Iris pigment epithelial cell (primary cell): ENCODE measurements around the gene SMAD3.

ENCODE experiments used
- DNase-seq: peaks from one replicate; pipeline ENCODE4 v3.0.0-alpha.2; 2011; ENCODE audit warnings: low read depth

Gene SMAD3

DNA sequence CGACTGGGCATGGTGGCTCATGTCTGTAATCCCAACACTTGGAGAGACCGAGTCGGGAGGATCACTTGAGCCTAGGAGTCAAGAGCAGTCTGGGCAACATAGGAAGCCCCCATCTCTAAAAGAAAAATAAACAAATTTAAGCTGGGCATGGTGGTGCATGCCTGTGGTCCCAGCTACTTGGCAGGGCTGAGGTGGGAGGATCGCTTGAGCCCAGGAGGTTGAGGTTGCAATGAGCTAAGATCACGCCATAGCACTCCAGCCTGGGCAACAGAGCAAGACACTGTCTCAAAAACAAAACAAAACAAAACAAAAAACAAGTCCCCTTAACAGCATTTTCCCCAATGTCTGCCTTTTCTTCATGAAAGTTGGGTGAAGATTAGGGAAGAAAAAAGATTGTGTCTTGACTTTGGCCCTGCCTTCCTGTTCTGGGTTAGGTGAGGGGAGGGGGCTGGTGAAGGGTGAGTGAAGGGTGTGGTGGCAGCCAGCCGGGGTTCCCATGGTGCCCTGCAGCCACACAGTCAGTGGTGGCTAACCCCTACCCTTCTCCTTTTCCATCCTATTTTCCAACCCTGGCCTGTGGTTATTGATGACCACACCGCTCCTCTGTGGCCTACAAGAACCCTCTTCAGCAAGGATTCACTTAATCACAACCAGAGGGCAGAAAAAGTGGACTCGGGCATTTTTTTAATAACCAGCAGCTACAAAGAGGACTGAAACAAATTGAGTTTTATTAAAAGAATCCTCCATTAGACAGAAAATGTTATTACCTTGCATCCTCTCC lies 28.4 kb upstream of the SMAD3 start:
- DNase-seq: no peak

DNA sequence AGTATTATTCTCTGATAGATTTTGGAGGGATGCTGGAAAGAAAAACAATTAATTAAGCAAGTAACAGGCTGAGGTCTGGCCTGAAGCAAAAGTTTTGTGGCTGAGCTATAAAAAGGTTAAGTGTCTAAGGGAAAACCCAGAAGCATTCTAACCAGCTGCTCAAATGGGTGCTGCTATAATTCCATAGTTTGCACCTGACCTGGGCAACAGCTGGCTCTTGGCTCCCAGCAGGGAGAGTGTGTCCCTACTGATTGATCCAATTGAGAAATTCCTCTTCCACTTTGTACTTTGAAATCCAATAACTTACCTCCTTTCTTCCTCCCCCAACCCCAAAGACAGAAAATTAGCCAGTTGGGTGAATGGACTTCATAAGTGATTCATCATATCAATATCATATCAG lies 27.7 kb upstream of the SMAD3 start:
- no peak for DNase-seq

GRCh38 chr15:67038736-67039135 lies 26.7 kb upstream of the SMAD3 start:
- no peak for DNase-seq

GRCh38 chr15:67039384-67040075 lies 25.9 kb upstream of the SMAD3 start:
- DNase-seq: no peak

DNA sequence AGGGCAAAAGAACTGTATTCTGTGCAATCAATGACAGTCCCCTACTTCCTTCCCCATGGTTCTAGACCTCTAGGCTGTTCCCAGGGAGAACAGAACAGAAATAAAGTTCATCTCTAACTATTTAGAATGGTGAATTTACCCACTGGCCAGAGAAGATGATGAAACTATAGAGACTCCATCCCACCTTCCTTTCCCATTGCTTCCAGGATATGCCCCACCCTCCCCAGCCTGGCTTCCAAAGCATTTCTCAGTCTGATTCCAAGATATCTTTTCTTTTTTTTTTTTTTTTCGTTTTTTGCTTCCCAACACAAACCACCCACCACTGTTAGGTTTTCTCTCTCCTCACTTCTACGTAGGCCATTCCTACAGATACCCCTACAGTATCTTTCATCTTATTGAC lies 25.1 kb upstream of the SMAD3 start:
- DNase-seq: no peak

- peak; percentile 39 for DNase-seq
Observed at GRCh38 chr15:67042551-67043142, 22.8 kb upstream of the SMAD3 start.

DNA sequence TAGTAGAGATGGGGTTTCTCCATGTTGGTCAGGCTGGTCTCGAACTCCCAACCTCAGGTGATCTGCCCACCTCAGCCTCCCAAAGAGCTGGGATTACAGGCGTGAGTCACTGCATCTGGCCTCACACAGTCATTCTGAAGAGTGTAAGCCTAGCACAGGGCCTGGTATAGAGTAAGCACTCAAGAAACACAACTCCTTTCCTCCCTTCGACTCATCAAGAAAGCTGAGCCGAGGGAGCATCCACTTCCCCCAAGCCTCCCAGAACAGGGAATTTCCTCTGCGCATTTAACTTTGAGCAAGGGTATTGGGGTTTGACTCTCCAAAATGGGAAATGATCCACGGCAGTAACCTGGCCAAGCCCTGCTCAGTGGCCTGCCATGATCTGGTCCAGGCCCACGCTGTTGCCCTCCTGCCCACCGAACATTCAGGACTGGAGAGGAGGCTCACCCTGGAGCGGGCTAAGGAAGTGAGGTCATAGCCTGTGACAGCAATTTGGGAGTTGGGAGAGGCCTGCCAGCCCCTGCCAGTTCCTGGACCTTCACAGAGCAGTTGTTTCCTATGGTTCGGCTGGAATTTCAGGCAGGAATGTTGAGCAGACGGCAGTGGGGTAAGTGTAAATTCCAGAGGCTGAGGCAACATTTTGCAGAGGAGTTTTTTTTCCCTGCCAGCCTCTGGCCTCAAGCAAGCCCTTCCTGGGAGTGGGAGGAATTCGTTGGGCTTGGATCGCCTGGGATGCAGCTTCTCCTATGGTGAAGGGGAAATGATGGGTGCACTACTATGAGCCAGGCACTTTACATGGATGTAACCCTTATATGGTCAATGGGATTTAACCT lies 21.2 kb upstream of the SMAD3 start:
- DNase-seq: peak; percentile 68

GRCh38 chr15:67047149-67047661 lies 18.2 kb upstream of the SMAD3 start:
- no peak for DNase-seq

DNA sequence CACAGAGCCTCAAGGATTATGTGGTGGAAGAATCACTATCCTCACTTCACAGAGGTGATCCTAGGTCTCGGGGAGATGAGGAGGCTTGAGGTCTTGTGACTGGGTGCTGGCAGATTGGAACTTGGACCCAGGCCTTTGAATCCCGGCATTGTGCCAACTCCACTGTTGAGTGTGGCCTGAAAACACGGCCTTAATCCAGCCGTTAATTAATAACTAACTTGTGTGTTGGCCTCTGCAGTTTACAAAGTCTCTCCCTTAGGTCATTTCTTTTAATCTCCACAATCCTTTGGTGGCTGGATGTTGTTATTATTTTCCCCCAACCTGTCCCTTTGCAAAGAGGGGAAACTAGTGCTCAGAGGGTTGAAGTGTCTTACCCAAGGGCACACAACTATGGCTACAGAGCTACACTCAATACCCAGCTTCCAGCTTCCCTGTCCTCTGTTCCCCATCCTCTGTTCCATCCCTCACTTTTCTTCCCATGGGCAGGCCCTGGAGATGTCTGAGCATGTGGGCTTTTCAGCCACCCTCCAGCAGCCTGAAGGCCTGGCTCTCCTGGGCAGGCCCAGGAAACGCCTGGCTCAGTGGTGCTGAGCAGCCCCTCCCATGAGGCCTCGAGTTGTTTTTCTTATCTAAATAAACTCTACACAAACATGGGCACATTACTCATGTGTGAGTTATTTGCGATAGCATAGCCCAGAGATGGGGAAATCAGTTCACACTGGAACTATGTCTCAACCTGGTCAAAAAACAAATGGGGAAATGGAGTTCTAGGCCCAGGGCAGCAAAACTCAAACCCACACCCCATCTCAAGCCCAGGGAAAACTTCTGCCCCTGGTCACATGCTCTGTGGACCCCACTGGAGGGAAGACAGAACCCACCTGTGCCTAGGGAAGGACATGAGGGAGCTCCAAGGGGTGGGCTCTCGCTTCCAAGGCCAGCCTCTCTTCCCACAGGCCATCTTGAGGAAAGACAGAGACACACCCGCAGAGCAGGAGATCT lies 16.8 kb upstream of the SMAD3 start:
- peak; percentile 97 for DNase-seq

DNA sequence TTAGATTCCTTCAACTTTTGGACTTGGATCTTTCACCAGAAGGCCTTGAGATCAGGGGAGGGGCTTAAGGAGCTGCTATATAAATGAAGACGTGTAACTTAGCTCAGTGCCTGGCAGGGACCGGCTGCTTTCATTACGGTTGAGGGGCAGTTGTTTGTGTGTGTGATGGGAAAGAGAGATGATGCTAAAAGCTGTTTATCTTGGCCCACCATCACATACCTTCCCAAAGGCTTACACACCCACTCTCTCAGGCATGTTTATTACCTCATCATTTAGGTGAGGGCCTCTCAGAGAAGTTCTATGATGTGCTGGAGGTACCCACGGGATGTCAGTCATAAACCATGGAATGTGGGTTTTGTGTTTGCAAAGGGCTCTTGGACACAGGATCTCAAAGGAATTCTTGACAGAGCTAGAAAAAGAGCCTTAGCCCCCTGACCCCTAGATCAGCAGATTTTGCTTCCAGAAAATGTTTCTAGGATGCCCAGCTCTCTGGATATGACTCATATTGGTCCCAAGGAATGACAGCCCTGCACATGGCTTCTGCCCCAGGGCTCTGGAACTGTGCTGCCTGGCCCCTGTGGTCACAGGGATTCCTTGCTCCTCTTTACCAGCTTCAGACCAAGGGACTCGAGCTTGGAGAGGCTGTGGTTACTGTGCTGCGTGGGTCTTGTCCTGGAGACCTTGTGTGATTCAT lies 15.9 kb upstream of the SMAD3 start:
- peak; percentile 95 for DNase-seq

DNA sequence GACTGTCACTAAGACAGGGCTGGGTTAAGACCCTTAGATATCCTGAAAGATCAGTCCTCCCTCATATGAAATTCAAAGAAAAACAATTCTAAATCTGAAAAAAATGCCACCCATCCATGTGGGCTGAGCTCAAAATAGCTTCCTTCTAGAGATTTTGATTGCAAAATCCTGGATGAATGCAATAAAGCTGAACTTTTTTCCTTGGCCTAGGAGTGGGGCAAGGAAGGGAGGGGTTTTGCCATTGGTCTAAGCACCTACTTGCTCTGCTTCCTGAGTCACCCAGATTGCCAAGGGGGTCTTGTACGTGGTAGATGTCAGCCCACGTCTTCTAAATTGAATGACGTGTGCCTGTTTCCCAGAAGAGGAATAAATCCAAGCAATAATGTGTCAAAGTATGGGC lies 15.3 kb upstream of the SMAD3 start:
- peak; percentile 70 for DNase-seq

GRCh38 chr15:67050522-67051087 lies 14.8 kb upstream of the SMAD3 start:
- no peak for DNase-seq

GRCh38 chr15:67051088-67052045 lies 14.0 kb upstream of the SMAD3 start:
- DNase-seq: no peak

DNA sequence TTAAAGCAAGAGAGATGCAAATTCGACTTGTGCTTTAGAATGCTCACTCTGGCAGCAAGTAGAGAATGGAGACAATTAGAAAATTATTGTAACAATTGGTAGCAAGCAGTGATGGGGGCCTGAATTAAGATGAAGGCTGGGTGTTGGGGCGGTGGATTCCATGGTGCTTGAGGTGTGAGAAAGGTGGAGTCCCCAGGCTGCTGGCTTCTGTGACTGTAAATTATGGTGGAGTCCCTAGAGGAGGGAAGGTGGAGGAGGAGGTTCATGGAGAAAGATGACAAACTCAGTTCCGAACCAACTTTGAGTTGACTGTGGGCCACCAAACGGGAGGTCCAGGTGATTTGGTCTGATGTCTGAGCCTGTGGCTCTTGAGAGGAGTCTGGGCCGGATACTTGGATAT lies 10.7 kb upstream of the SMAD3 start:
- no peak for DNase-seq

DNA sequence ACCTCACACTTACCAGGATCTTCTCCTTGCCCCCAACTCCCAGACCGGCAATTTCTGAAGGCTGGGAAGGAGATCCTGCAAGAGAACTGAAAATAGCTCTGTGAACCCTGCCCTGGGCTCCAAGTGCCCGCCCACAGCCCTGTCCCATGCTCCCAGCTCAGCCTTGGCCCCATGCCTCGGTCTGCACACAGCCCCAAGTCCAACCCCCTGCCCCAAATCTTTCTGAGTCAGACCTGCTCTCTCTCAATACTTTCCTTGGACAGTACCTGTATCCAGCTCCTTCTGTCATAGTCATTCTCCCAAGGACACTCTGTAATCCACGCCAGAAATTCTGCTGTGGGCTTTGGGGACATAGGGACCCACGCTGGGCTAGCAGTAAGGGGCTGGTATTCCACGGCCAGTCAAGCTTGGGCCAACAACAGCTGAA lies 6.3 kb upstream of the SMAD3 start:
- no peak for DNase-seq

DNA sequence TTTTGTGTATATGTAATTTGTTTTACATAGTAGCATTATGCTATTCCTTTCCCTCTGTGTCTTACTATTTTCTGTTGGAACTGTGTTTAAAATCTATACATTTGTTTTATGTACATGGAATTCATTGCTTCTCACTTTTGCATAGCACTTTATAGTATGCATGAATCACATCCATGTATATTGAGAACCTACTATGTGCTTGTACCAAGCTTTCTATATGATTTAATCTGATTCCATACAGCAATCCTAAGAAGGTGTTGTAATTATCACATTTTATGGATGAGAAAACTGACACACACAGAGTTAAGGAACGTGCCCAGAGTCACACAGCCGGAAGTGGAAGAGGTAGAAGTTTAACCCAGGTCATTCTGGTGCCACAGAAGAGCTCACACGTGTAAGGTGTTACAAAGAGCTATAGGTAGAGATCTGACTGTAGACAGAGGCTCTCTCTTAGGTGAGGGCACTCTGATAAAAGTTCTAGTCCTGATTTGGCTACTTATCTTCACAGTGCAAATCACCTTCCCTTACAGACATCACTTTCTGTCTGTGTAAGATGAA lies 3.5 kb upstream of the SMAD3 start:
- no peak for DNase-seq

GRCh38 chr15:67062369-67062985 lies 2.9 kb upstream of the SMAD3 start:
- no peak for DNase-seq
